GM18499 (cell line): Measurements from ENCODE around the gene ANKRD55.
"Not testable (repeated sequence)": the region's sequence is repeated elsewhere in the genome, so short reads cannot be mapped to it uniquely, and the experiment has no call there.

Source experiments
- ATAC-seq: cut with Tn5 transposase; IDR thresholded peaks from one replicate; pipeline ENCODE4 v1.9.1; 2021; ENCODE audit warnings: moderate number of reproducible peaks; ENCODE audit not compliant: insufficient read depth, unreplicated experiment

ANKRD55 gene

DNA sequence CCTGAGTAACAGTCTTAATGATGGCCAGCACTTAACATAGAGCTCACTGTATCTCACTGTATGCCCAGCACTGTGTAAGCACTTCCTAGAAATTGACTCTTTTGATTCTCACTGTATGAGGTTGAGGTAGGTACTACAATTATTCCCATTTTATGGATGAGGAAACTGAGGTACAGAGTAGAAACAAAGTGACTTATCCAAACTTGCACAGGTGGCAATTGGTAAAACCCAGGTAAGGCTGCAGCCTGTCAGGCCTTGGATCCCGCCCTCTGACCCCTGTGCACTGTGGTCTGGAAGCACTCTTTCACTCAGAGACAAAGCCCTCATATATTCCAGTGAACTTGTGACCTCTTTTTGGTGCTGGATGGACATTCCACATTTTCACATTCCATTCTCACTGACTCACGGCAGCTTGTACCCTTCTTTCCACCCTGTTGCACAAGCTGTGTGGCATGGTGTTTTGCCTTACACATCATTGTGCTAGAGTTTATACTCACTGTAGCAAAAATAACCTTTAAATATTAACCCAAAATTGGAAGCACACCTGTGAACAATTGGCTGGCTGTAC is 21.7 kb downstream of the ANKRD55 start:
- no peak for ATAC-seq

DNA sequence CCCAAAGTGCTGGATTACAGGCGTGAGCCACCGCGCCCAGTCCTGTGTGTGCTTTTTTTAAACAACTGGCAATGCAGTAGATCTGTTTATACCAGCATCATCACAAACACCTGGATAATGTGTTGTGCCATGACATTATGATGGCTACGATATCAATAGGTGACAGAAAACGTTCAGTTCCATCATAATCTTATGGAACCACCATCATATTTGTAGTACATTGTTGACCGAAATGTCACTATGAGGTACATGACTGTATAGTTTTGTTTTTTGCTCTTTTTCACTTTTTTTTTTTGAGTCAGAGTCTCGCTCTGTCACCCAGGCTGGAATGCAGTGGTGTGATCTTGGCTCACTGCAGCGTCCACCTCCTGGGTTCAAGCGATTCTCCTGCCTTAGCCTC is 24.4 kb downstream of the ANKRD55 start:
- no peak for ATAC-seq

DNA sequence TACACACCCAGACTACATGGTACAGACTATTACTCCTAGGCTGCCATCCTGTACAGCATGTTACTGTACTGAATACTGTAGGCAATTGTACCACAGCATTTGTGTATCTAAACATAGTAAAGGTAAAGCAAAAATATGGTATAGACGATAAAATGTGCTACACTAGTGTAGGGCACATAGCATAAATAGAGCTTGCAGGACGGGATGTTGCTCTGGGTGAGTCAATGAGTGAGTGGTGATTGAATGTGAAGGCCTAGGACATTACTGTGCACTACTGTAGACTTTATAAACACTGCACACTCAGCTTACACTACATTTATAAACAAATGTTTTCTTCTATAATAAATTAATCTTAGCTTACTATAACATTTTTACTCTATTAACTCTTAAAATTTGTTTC is 25.6 kb downstream of the ANKRD55 start:
- no peak for ATAC-seq

DNA sequence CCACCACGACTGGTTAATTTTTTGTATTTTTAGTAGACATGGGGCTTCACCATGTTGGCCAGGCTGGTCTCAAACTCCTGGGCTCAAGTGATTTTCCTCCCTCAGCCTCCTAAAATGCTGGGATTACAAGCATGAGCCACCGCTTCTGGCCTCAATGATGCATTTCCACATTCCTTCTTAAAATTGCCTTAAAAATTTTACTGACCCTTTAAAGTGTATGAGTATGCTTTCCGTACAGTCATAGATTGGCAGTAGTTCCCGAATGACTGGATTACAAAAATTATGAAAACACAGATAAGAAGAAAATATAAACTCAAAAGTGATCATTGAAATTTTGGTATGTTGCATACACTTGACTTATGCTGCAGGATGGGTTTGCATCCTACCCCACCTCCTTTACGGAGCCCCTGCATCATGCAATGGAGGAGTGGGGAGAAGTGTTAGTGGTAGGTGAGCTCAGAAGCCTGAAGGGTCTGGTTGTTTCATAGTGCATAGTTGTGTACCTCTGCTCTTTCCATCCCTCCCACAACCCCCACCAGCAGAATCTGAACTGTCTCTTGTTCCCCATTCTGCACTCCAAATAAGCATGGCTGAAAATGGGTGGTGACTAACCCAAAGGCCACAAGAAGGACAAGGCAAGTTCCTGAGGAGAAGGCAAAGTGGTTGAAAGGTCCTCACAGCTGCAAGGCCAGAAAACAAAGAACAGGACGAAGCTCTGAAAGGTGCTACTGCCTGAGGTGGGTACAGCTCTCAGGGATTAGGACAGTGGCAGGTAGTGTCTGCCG is 26.8 kb downstream of the ANKRD55 start:
- no peak for ATAC-seq

DNA sequence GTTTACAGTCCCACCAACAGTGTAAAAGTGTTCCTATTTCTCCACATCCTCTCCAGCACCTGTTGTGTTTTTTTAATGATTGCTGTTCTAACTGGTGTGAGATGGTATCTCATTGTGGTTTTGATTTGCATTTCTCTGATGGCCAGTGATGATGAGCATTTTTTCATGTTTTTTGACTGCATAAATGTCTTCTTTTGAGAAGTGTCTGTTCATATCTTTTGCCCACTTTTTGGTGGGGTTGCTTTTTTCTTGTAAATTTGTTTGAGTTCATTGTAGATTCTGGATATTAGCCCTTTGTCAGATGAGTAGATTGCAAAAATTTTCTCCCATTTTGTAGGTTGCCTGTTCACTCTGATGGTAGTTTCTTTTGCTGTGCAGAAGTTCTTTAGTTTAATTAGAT is 29.2 kb downstream of the ANKRD55 start:
- ATAC-seq: not testable (repeated sequence)

DNA sequence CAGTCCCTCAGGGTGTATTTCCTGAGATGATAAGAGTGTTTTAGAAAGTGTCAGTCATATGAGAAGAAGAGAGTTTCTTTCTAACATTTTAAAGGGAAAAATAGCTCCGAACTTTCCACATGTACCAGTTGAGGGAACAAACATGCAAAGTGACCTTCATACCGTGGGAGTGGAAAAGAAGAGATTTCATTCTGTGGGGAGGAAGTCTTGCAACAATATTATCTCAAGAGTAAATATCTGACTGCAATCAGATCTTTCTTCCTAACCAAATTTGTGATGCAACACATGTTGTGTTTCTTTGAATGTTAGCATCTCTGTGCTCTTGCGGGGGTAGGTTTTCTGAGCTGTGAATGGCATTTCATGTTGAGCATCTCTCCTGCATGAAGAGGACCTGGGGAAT is 30.6 kb downstream of the ANKRD55 start:
- no peak for ATAC-seq

DNA sequence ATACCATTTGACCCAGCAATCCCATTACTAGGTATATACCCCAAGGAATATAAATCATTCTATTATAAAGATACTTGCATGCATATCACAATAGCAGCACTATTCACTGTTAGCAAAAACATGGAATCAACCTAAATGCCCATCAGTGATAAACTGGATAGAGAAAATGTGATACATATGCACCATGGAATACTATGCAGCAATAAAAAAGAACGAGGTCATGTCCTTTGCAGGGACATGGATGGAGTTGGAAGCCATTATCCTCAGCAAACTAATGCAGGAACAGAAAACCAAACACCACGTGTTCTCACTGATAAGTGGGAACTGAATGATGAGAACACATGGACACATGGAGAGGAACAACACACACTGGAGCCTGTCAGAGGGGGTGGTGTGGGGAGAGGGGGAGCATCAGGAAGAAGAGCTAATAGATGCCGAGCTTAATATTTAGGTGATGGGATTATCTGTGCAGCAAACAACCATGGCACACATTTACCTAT is 31.3 kb downstream of the ANKRD55 start:
- not testable (repeated sequence) for ATAC-seq

DNA sequence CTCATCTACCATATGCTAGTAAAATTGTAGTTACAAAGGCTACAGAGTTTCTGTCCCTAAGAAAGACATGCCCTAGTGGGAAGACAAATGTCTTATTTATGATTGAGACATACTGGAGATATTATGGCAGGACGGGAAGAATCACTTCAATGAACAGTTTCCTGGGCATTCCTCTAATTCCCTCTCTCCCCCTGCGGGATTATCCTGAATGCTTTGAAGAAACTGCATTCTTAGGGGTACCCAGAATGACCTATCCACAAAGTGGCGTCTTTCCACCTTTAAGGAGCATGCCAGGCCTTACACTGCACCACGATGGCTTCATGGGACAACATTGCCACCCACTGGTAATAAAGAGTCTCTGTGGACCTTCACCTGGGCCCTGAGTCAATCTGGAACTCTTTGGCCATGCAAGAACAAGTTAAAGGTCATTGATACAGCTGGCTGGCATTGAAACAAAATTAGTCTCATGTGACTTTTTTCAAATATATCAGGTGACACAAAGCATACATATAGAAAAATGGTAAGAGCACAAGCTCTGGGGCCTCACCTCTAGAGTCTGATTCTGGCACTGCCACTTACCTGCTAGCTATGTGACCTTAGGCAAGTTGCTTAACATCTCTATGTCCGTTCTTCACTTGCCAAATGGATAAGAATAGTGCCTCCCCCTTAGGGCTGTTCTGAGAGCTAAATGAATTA is 32.0 kb downstream of the ANKRD55 start:
- no peak for ATAC-seq

DNA sequence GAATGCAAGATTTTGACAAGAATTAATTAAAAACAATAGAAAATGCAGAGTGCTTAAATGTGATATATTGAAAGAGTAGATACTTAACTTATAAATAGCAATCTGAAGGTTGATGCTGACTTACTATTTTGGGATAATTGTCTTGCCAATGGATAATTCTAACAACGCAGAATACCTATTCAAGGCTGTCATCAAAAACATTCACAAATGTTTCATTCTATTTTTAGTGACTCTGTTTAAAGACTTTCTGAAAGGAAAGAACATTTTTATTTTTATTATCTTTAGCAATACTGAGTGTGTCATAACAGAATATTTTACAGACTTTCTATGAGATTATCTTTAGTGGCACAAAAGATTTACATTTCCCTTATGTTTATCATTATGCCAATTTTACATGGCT is 38.1 kb downstream of the ANKRD55 start:
- no peak for ATAC-seq

DNA sequence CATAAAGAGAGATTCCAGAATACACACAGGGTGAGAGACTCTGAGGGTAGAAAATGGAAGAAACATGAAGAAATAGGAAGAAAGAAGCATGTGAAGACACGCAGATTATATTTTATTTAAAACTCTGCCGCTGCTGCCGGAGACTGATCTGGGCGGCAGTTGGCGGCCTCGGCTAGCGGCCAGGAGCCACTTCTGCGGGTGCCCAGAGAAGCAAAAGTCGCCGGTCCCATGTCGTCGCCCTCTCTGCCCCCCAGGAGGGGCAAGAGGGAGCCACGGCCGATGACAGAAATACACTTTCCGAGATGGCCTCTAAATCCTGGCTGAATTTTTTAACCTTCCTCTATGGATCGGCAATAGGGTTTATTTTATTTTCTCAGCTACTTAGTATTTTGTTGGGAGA is 40.9 kb downstream of the ANKRD55 start:
- no peak for ATAC-seq

DNA sequence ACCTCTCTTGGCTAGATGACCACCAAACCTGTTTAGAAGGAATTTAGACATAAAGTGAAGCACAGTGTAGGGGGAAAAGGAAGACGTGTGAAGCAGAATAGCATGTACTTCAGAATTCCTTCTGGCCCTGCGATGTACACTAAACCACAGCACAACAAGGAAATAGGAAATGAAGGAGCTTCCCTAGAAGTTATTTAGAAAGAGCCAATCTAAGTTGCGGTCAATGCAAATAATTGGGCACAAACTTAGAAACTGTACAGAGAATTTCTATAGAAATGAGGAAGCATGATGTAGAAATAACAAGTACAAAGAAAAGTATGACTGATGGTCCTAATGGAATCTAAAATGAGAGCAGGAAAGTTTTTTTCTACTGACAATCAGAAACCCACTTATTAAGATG is 41.5 kb downstream of the ANKRD55 start:
- no peak for ATAC-seq

DNA sequence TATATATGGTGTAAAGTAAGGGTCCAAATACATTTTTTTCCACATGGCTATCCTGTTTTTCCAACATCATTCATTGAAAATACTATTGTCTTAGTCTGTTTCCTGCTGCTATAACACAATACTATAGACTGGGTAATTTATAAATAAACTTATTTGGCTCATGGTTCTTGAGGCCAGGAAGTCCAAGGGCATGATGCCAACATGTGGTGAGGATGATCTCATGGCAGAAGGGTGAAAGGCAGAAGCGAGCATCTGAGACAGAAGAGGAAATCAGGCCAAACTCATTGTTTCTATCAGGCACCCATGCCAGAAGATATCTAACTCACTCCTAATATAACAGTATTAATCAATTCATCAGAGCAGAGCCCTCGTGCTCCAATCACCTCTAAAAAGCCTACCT is 42.6 kb downstream of the ANKRD55 start:
- no peak for ATAC-seq

DNA sequence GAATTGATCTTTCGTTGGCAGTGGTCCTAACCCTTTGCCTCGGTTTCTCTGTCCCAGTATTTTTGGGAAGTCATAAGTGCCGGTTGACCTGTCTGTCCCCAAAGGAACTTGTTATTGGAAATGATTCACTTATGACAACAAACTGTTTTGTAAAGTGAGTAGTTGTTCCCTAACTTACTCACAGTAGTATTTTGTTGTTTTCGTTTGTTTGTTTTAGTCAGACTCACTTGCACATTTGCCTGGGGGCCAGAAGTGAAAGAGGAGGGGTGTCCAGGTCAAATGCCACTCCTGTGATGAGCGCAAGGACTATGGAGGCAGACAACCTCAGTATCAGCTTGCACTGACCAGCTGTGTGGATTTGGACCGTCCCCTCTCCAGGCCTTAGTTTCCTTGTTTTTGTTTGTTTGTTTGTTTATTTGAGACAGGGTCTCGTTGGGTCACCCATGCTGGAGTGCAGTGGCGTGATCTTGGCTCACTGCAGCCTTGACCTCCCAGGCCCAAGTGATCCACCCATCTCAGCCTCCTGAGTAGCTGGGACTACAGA is 47.3 kb downstream of the ANKRD55 start:
- ATAC-seq: no peak

DNA sequence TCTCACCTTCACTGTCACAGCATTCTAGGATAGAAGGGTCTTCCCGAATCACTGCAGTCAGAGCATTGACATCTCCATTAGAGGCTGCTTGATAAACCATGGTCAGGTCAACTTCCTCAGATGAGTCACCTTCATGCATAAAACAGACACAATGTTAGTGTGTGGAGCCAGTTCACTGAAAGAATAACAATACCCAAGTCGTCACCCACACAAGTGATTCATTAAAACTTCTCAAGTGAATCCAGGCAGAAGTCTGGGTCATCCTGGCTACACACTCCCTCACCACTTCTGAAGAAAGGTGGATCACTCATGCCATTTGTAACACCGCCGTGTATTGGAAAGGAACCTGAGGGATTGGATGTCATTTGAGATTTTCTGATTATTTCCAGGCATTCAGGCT is 49.6 kb downstream of the ANKRD55 start:
- no peak for ATAC-seq

DNA sequence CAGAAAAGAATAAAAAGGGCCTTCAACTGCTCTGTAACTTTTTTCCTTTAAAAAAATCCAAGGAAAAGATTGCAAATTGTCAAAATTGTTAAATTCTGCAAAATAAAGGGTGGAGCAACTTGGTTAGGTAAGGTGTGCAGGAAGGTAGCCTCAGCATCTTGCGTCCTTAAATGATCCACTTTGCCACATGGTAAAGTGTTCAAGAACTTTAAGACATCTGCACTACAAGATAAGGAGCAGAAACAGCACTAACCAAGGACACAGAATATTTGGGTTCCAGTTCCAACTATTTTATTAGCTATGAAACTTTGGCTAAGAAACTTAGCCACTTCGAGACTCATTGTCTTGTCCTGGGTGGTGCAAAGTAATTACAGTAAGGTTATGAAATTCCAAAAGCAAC is 53.7 kb downstream of the ANKRD55 start:
- ATAC-seq: no peak

DNA sequence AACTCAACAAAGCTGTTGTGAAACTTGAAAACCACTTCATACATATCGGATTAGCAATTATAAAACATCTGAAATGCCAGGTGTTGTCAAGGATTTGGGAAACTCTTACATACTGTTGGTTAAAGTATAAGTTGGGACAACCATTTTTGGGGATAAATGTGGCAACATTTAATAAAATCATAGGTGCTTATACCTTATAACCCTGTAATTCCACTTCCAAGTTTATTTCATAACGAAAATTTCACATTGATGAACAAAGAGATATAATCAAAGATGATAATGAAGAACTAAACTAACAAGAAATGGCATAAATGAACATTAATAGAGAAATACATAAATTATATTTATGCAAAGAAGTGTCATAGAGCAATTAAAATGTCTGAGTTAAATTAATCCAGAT is 54.3 kb downstream of the ANKRD55 start:
- ATAC-seq: no peak

DNA sequence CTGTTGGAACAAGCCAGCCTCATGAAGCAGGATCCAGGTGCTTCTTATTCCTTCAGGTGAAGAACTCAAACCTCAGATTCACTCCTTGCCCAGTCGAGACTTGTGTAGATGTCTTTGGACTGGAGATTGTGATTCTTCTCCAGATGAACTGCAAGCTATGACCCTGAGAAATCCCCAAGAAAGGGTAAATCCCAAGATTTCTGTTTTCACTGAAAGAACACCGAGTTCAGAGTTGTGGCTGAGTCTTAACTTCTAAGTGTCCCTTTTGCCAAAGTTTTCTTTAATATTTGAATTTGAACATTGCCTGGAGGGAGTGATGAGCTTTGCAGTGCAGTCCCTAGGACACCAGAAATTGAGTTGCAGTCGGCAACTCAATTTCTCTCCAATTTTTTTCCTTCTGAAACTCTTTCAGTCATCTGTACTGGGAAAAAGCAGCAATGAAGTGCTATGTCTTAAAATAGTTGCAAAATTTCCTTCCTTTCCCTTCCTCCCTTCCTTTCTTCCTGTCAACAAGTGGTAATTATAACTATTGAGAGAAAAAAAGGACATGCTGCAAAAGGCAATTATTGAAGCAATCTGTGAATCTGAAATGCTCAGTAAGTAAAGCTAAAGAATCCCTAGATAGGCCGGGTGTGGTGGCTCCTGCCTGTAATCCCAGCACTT is 56.1 kb downstream of the ANKRD55 start:
- no peak for ATAC-seq

DNA sequence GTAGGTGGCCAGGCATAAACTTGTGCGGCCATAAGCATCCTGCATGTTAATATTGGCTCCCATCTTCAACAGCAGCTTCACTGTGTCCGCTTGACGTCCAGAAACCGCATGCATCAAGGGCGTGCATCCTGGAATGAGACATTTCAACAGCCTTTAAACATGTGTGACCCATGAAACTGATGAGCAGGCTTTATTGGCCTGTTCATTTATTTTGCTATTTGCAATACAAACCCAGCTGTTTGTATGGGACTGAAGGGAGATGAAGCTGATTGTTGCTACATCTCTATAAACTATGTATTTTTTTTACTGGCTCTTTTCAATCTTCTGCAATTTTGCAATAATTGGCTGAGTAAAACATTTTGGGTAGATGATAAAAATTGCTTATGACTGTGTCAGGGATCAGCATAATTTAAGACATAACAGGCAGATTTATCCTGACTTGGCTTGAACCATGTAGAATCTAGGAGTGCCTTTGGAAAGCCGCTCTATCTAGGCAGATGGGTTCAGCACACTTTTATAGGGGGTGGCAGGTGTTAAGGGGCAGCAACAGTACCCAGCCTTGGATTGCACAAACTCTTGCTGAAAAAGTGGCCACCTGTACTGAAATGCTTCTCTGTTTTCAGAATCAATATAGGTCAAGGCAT is 56.9 kb downstream of the ANKRD55 start:
- ATAC-seq: no peak

DNA sequence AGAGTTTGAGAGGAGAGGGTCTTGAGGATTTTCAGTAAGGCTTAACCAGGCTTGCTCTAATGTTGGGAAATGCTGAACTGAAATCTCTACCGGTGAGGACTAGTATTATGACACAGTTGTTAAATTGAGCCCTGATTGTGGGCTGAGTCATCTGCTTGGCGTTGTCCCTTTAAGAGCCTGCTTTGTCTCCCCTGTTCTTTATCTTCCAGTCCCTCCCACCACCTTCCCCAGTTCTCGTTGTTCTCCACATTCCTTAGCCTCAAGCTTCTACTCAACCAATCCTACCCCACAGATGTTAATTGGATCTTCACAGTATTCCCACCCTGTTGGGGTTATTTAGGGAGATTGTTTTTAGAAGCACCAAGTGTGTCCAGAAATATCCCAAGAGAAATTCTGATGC is 57.6 kb downstream of the ANKRD55 start:
- ATAC-seq: no peak

DNA sequence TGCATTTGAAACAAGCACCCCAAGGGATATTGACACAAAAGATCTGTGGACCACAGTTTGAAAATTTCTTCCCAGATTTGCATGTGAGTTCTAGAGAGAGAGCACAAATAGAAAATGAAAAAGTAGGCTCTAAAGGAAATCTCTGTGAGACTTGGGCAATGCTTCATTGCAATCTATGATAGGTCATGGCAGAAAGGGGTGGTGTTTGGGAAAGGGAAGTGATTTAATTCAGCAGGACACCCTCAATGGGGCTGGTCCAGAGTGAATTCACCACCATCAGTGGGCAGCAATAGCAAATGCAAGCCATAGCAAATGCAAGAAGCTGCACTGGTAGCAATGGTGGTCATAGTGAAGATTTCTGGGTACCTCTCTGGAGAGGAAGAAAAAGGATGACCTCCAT is 58.1 kb downstream of the ANKRD55 start:
- ATAC-seq: no peak
